PC-9 (cell line): ENCODE measurements around the gene SLC25A21.
"Not testable (repeated sequence)": the region's sequence is repeated elsewhere in the genome, so short reads cannot be mapped to it uniquely, and the experiment has no call there.

ENCODE experiments used
- CTCF ChIP-seq: fragments of 200-600 bp; sonication (generic); conservative IDR thresholded peaks from 2 replicates; pipeline ENCODE4 v1.6.1; 2017; ENCODE audit warnings: mixed run types, antibody characterized with exemption, mild to moderate bottlenecking, moderate library complexity
- EZH2 ChIP-seq: fragments of 200-600 bp; sonication (generic); IDR thresholded peaks from 2 replicates; pipeline ENCODE4 v1.8.0; 2017; ENCODE audit warnings: antibody characterized with exemption, low read depth

GRCh38 chr14:37146438-37146837 lies 26.0 kb downstream of the SLC25A21 start:
- not testable (repeated sequence) for TF ChIP-seq CTCF, EZH2
